HUES64 (cell line): ENCODE results near the gene PTGS1.

Source experiments
- H3K27ac ChIP-seq: 2 replicates; pipeline ENCODE4 v1.7.0; 2013; ENCODE audit warnings: low read depth, low read length, inconsistent platforms
- H3K27me3 ChIP-seq: 2 replicates; pipeline ENCODE4 v1.6.1; 2013; ENCODE audit warnings: mild to moderate bottlenecking, low read length; ENCODE audit not compliant: insufficient read depth
- H3K36me3 ChIP-seq: 2 replicates; pipeline ENCODE4 v1.6.1; 2013; ENCODE audit warnings: mild to moderate bottlenecking, low read length; ENCODE audit not compliant: insufficient read depth
- H3K4me1 ChIP-seq: 2 replicates; pipeline ENCODE4 v1.6.1; 2013; ENCODE audit warnings: mild to moderate bottlenecking, low read length, moderate library complexity; ENCODE audit not compliant: insufficient read depth
- H3K4me3 ChIP-seq: 2 replicates; pipeline ENCODE4 v1.5.1; 2013; ENCODE audit warnings: mild to moderate bottlenecking, low read length, moderate library complexity
- H3K9ac ChIP-seq: 2 replicates; pipeline ENCODE4 v1.6.1; 2013; ENCODE audit warnings: mild to moderate bottlenecking, low read depth, low read length
- H3K9me3 ChIP-seq: 2 replicates; pipeline ENCODE4 v1.6.1; 2013; ENCODE audit warnings: low read depth, low read length; ENCODE audit not compliant: insufficient read depth
- WGBS: fragments of 150-250, 120-280 bp; methylation state at CpG from one replicate; pipeline ENCODE4 v1.1.7; 2013; ENCODE audit warnings: missing lambda C conversion rate; 5-methylcytosine and 5-hydroxymethylcytosine counted together

The PTGS1 gene

GRCh38 chr9:122444041-122444733 is 73.4 kb downstream of the PTGS1 start:
- H3K27ac ChIP-seq: no peak overlapping the region
- H3K9me3 ChIP-seq: peaks cover 36% of the 10 kb centered on the region
- no peaks in the 10 kb centered on the region for H3K27me3 ChIP-seq
- no peak overlapping the region for H3K4me3 ChIP-seq
- no peak overlapping the region for H3K9ac ChIP-seq
- no peaks in the 10 kb centered on the region for H3K36me3 ChIP-seq
- 67% methylated on average over 4 of the region's 5 CpGs for WGBS
- H3K4me1 ChIP-seq: no peaks in the 10 kb centered on the region
